ENCODE data around the gene TMEM37.

Gene TMEM37

DNA sequence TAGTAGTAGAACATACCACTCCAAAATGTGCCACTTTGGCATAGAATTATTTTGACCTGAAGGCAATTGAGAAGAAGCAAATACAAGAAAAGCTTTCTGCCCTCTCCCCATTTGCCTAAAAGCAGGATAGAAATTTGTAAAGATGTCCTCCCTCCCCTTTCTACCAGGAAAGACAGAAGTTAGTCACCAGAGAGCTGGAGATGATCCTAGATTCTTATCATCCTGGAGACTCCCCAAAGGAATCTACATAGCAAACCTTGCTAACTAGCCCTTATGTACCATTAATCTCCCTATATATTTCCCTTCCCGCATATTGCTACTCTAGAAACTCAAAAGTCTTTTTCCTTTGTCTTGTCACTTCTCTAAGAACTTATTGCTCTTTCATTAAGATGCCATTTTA, 12.6 kb upstream of the TMEM37 start:
- DNase-seq: no peak

DNA sequence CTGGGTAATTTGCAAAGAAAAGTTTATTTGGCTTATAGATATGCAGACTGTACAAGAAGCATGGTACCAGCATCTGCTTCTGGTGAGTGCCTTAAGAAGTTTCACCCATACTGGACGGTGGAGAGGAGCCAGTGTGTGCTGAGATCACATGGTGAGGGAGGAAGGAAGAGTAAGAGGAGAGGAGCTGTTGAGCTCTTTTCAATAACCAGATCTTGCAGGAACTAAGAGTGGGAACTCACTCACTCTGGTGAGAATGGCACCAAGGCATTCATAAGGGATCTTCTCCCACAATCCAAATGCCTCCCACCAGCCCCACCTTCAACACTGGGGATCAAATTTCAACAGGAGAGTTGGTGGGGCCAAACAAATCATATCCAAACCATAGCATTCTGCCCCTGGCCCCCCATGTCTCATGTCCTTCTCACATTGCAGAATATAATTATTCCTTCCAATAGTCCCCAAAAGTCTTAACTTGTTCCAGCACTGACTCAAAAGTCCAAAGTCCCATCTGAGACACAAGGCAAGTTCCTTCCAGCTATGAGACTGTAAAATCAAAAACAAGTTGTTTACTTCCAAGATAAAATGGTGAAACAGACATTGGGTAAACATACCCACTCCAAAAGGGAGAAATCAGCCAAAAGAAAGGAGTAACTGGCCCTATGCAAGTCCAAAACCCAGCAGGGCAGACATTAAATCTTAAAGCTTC, 11.7 kb upstream of the TMEM37 start:
- no peak for DNase-seq

DNA sequence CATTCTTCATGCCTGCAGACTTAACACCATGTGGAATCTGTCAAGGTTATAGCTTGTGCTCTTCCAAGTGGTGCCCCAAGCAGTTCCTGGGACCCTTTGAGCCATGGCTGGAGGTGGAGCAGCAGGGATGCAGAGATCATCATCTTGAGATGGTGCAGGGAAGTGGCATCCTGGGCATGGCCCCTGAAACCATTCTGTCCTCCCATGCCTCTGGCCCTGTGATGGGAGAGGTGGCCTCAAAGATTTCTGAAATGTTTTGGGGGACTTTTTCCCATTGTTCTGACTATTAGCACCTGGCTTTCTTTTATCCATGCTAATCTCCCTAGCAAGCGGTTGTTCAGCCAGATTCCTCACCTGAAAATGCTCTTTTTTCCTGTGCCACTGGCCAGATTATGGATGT, 10.3 kb upstream of the TMEM37 start:
- DNase-seq: no peak

DNA sequence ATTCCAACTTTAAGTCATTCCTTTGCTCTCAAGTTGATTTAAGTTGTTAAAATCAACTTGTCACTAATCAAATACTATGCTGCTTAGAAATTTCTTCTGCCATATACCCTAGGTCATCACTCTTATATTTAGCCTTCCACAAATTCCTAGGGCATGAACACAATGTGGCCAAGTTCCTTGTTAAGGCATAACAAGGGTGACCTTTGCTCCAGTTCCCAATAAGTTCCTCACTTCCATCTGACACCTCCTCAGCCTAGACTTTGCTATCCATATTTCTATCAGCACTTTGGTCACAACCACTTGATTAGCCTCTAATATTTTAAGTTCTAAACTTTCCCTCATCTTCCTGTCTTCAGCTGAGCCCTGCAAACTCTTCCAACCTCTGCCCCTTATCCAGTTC, 9.9 kb upstream of the TMEM37 start:
- no peak for DNase-seq

- DNase-seq: no peak
These were observed 9.1 kb upstream of the TMEM37 start for GRCh38 chr2:119422360-119423107.

DNA sequence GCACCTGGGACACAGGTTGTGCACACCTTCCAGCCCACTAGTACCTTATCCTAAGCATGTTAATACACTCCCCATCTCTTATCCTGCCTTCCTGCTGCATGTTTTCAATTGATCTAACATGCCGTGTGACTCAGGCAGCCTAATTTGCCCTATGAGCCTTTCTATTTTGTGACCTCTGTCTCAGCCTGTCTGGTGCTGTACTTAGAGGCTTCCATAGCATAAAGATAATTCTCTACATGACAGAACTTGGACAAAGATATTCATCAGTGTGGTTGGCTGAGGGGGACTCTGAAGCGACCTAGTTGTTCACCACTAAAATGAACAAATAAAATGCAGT, 8.6 kb upstream of the TMEM37 start:
- no peak for DNase-seq

- DNase-seq: no peak
These were observed 7.8 kb upstream of the TMEM37 start for GRCh38 chr2:119423811-119424210.

- DNase-seq: no peak
These were observed 7.2 kb upstream of the TMEM37 start for GRCh38 chr2:119424284-119425118.

GRCh38 chr2:119425119-119425405, 6.6 kb upstream of the TMEM37 start:
- DNase-seq: no peak

DNA sequence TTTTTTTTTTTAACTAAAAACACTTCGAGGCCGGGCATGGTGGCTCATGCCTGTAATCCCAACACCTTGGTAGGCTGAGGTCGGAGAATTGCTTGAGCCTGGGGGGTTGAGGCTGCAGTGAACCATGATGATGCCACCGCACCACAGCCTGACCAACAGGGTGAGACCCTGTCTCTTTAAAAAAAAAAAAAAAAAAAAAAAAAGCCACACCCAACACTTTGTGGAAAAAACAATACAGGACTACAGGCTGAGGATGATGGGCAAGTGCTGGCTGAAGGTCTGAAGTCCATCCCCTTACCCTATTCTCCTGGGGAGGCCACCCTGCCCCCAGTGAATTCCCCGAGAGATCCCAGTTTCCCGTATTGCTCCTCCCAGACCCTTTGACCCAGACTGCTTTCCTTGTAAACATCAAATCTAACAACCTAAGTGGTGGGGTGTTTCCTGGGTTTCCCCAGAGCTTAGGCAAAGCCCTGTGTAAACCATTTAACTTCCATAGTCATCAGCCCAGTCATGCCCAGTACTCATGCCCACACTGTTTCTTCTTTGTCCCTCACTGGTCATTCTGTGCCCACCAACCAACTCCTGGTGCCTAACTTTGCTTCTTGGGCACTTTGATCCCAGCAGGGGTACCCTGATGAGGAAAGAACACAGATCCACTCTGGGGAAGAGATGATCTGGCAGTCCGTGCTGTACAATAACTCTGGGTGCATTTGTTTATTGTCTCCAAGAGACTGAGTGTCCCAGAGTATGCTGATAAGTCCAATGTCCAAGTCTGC, 5.8 kb upstream of the TMEM37 start:
- DNase-seq: no peak

DNA sequence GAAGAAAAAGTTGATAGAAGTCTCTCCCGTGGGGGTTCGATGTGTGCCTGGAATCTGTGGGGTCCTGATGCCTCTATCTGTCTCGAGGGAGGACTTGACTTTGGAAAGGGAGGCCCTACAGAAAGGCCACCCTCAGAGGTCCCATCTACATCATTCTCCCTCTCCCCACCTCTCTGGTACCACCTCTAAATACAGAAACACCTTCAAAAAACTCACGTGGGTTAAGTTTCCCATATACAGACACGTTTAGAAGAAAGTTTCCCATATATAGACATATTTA, 5.3 kb upstream of the TMEM37 start:
- DNase-seq: no peak

DNA sequence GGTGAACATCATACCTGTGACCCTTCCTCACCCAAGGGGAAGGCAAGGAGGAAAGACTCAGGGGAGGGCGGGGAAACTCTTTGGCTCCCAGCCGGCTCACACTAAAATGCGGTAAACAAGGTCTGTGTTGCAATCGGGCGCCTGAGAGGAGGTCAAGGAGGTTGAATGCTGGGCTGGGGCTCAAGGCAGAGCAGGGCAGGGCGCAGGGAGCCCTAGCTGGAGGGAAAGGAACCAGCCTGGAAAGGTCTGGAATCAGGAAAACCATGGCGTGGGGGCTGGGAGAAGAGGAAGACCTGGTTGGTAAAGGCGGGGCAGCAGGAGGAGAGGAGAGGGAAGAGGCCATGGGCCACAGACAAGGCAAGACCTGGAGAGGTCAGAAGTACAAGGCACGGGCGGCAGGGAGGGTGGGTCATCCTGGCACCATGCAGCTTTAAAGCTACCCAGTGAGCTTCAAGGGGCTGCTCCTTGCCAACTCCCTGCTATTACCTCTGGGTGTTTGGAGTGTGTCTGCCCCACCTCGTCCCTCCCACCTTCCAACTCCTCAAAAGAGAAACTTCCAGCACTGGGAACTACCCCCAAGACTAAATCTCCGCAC, 4.8 kb upstream of the TMEM37 start:
- no peak for DNase-seq

- DNase-seq: no peak
These were observed 3.9 kb upstream of the TMEM37 start for GRCh38 chr2:119427756-119428155.

DNA sequence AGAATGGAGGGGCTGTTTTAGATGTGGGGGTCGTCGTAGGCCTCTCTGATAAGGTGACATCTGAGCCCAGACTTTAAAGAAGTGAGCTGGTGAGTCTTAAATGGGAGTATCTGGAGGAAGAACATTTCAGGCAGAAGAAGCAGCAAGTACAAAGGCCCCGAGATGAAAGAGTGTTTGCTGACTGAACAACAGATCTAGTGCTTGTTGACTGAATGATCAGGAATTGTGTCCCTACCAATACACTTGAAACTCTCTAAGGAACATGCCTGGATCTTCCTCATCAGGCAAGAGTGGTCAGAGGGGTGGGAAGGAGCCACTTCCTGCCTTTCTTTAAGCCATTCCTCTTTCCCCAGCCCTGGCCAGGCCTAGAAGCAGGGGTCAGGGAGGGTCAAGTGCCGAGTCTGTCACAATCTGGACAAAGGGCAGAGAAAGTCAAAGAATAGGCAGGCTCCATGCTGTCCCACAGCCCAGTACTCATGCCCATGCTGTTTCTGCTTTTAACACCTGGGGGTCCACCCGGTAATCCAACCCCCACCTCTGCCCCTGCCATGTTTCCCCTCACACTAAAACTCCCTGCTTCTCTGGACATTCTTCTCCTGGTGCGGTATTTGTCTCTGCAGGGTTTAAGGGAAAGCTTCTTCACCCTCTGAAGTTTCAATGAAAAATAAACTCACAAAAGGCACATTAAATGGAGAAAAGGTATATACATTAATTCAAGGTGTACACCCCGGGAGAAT, 3.0 kb upstream of the TMEM37 start:
- no peak for DNase-seq

- DNase-seq: peak; percentile 4
These were observed 2.3 kb upstream of the TMEM37 start for GRCh38 chr2:119429225-119429981.

DNA sequence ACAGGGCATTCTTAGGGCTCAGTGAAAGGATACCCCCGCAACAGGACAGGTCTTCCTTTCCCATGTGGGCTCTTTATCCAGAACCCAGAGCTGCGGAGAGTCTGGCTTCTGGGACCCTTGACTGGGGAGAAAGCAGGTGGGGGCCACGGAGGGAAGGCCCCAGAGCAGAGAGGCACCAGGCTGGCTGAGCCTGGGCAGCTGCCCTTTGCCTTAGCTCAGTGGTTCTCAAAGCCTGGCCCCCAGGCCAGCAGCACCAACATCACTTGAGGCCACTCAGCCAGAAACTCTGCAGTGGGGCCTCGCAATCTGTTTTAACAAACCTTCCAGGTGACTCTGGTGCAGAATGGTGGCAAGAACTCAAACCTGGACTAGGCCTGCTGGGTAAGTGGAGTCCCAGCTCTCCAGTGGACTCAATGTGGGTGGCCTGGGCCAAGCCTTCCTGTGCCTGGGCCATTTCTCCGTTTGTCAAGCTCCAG, 1.6 kb upstream of the TMEM37 start:
- no peak for DNase-seq

- peak; percentile 17 for DNase-seq
These were observed 559 bp downstream of the TMEM37 start for GRCh38 chr2:119431976-119432850.

DNA sequence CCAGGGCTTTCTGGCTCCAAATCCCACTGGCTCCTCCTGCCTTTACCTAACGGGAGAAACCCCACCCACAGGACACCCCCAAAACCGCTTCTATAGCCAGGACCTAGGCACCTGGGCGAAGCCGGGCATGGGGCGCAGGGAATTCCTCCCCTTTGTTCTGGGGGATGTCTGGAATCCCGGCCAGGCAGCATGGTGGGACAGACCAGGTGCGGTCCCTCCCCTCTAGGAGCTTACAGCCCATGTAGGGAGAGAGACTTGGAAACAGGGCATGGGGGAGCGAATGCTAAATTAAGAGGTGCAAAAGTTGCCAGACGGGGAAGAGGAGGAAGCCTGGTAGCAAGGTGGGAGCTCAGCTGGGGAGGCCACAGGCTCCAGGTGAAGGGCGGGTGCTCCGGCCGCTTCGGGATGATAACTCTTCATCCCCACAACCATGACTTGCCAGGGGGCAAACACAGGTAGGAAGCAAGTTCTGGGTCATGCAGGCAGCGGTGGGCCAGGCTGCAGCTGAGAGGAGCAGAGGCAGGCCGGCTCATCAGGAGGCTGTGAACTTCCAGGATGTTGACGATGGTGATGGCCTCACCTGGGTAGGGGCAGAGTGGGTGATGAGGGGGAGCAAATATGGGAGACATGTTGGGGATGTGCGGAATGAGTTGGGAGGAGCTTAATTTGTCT, 1.3 kb downstream of the TMEM37 start:
- DNase-seq: no peak

DNA sequence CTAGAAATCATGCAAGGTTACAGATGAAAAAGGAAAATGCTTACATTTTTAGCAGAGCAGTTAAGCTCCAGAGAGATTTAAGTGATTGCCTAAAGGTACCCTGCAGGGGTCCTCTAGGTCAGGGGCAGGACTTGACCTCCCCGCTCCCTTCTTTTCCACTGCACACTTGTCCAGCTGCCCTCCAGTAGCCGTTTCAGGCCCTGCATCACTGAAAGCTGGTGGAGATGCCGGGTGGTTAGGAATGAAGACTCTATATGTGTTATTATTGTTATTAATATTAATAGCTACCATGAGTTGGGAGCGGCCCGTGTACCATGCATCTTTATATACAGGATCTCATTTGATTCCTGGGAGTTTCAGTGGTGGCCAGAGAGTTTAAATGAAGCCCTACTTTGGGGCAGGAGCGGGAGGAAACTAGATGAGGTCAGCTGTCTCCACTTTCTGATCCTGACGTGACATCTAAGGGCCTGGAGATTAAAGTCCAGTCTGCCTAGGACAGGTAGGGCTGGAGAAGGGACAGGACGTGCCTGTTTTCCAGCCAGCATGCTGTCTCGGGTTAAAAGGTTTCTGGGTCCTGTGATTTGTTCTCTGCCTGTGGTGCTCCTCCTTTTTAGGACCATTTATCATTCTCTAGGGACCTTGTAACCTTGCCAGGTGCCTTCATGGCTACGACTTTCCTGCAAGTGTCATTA, 2.1 kb downstream of the TMEM37 start:
- DNase-seq: no peak

Measured in kidney glomerular epithelial cell (primary cell).